HG03460 (cell line): Measurements from ENCODE around the gene LMTK2.

Source experiments
- ATAC-seq: cut with Tn5 transposase; IDR thresholded peaks from one replicate; pipeline ENCODE4 v1.9.1; 2021; ENCODE audit not compliant: unreplicated experiment

Gene LMTK2

DNA sequence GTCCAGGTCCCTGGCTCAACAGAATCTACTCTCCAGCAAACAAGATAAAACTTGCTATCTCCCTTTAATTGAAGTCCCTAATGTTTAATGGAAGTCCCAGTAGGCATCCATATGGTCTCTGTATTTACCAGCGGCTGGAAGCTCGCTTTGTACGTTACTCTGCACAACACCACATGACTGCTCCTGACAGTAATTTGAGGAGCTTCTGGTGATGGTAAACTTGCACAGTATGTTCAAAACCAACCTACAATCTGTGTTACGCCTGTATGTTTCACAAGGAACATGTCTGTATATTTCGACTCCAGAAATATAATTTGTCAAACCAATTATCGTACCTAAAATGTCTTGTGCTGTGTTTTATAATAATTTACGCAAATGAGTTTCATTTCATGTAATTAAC is 149.8 kb downstream of the LMTK2 start:
- no peak for ATAC-seq

DNA sequence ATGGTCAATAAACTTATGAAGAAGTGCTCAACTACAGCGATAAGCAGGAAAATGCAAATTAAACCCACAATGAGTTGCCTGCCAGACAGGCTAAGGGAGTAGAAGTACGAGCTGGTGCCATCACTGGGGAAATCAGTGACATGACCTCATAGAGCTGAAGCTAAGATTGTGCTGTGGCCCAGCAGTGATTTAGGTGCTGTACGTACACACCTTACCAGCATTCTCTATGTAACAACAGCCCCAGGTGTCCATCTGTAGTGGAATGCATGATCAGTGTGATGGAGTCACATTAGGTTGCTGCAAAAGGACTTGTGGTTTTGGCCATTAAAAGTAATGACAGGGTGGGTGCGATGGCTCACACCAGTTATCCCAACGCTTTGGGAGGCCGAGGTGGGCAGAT is 151.0 kb downstream of the LMTK2 start:
- no peak for ATAC-seq
